A549 (cell line): ENCODE results near the gene IFFO2. TPM values are rescaled to one million over a fixed set of nuclear protein-coding genes. Genes with fewer than 3 reads are reported as not detected.

Experiments
- ATAC-seq, 2 experiments: fragments of 200-7000 bp in 1 of 2; fragments of >200 bp in 1 of 2; cut with Nextera tagmentation in 1 of 2; cut with Tn5 transposase in 1 of 2; 3 replicates each; pipeline versions ENCODE4 v1.8.0 to v1.9.1; 2018 to 2020; ENCODE audit warnings: mild to moderate bottlenecking in 1 of 2, moderate library complexity in 1 of 2
- CTCF ChIA-PET: fragments of 300-600 bp; sonication (Branson Sonifier 250); formaldehyde crosslinking; extraction: SDS; loops from one replicate; lab custom pipeline; 2021; ENCODE audit warnings: antibody characterized with exemption, inconsistent platforms; lab: Yijun Ruan, JAX
- POLR2A ChIA-PET: fragments of 350-600 bp; formaldehyde crosslinking; extraction: SDS; loops from one replicate; lab custom pipeline; 2021; ENCODE audit warnings: antibody characterized with exemption, inconsistent platforms; lab: Yijun Ruan, JAX
- DNase-seq, 2 experiments: peaks; one replicate each; pipeline versions ENCODE4 v3.0.0 to v3.0.0-alpha.2; 2011 to 2016; ENCODE audit warnings: low read depth in 1 of 2, low spot score in 1 of 2
- FAIRE-seq: peaks from 2 replicates; lab custom pipeline; 2011; peaks lifted over from hg19 to GRCh38; lab: Jason Lieb, UNC
- H3K27ac ChIP-seq, 2 experiments: fragments of >200 bp; sonication (Bioruptor Twin); formaldehyde crosslinking; 3 replicates each; pipeline ENCODE4 v1.5.1; 2016 to 2017
- H3K4me1 ChIP-seq: fragments of >200 bp; sonication (Bioruptor Twin); formaldehyde crosslinking; 3 replicates; pipeline ENCODE4 v1.6.1; 2016
- H3K4me2 ChIP-seq: fragments of >200 bp; sonication (Bioruptor Twin); formaldehyde crosslinking; 3 replicates; pipeline ENCODE4 v1.6.1; 2016
- H3K4me3 ChIP-seq: fragments of >200 bp; sonication (Bioruptor Twin); formaldehyde crosslinking; 3 replicates; pipeline ENCODE4 v1.5.1; 2016
- H3K9me3 ChIP-seq: fragments of >200 bp; sonication (Bioruptor Twin); formaldehyde crosslinking; 3 replicates; pipeline ENCODE4 v1.6.1; 2016
- ATOH8 ChIP-seq: fragments of 250-450 bp; sonication (Bioruptor Pico); IDR thresholded peaks from 2 replicates; pipeline ENCODE4 v1.5.0; 2020; ENCODE audit warnings: low read depth, mild to moderate bottlenecking, moderate library complexity
- BHLHE40 ChIP-seq: IDR thresholded peaks from 2 replicates; pipeline ENCODE4 v1.6.1; 2012; ENCODE audit warnings: low read depth, low read length, inconsistent platforms
- CHD4 ChIP-seq: fragments of 200-600 bp; sonication (generic); IDR thresholded peaks from 2 replicates; pipeline ENCODE4 v1.6.1; 2016; ENCODE audit warnings: antibody characterized with exemption, mild to moderate bottlenecking, borderline replicate concordance
- EHMT2 ChIP-seq: fragments of 200-600 bp; sonication (generic); IDR thresholded peaks from 2 replicates; pipeline ENCODE4 v1.6.1; 2016; ENCODE audit warnings: antibody characterized with exemption, low read depth, mild to moderate bottlenecking, moderate library complexity
- ELK1 ChIP-seq: fragments of 150-350 bp; IDR thresholded peaks from 2 replicates; pipeline ENCODE4 v1.6.1; 2014; ENCODE audit warnings: low read depth, mild to moderate bottlenecking, low read length
- ESRRA ChIP-seq: fragments of 150-350 bp; IDR thresholded peaks from 2 replicates; pipeline ENCODE4 v1.6.1; 2014; ENCODE audit warnings: mild to moderate bottlenecking, low read length, borderline replicate concordance
- FOSB ChIP-seq: fragments of 250-450 bp; sonication (Bioruptor Pico); IDR thresholded peaks from 2 replicates; pipeline ENCODE4 v1.5.0; 2020; ENCODE audit warnings: mild to moderate bottlenecking, moderate library complexity
- GATA3 ChIP-seq: IDR thresholded peaks from 2 replicates; pipeline ENCODE4 v1.6.1; 2012; ENCODE audit warnings: borderline replicate concordance
- HEYL ChIP-seq: fragments of 250-450 bp; sonication (Bioruptor Pico); IDR thresholded peaks from 2 replicates; pipeline ENCODE4 v1.8.0; 2021; ENCODE audit warnings: mild to moderate bottlenecking, moderate library complexity
- JUN ChIP-seq, 2 experiments: fragments of >200 bp; sonication (Bioruptor Twin); formaldehyde crosslinking; IDR thresholded peaks; 2 replicates in 1 of 2; 3 replicates in 1 of 2; pipeline ENCODE4 v1.6.1; 2016 to 2017
- KDM1A ChIP-seq: fragments of 200-600 bp; sonication (generic); IDR thresholded peaks from 2 replicates; pipeline ENCODE4 v1.6.1; 2016; ENCODE audit warnings: low read depth, mild to moderate bottlenecking
- MAFK ChIP-seq: fragments of 450-650 bp; IDR thresholded peaks from 2 replicates; pipeline ENCODE4 v1.6.1; 2014; ENCODE audit not compliant: partially characterized antibody
- NFE2L2 ChIP-seq: fragments of 150-350 bp; conservative IDR thresholded peaks from 2 replicates; pipeline ENCODE4 v1.6.1; 2014; ENCODE audit warnings: low read length
- NPAS2 ChIP-seq: fragments of 250-450 bp; sonication (Bioruptor Pico); IDR thresholded peaks from 2 replicates; pipeline ENCODE4 v1.8.0; 2022; ENCODE audit warnings: mild to moderate bottlenecking, moderate library complexity, borderline replicate concordance
- NR3C1 ChIP-seq: fragments of >200 bp; sonication (Bioruptor Twin); formaldehyde crosslinking; IDR thresholded peaks from 3 replicates; pipeline ENCODE4 v1.6.1; 2017
- POLR2A ChIP-seq: IDR thresholded peaks from 2 replicates; pipeline ENCODE4 v1.6.1; 2012; ENCODE audit warnings: mild to moderate bottlenecking, low read length
- RAD21 ChIP-seq, 2 experiments: fragments of >200 bp in 1 of 2; sonication (Bioruptor Twin) in 1 of 2; formaldehyde crosslinking in 1 of 2; IDR thresholded peaks in 1 of 2; conservative IDR thresholded peaks in 1 of 2; 2 replicates in 1 of 2; 3 replicates in 1 of 2; pipeline ENCODE4 v1.6.1; 2012 to 2018; ENCODE audit warnings: inconsistent platforms in 1 of 2
- RCOR1 ChIP-seq: fragments of 150-350 bp; IDR thresholded peaks from 2 replicates; pipeline ENCODE4 v1.6.1; 2014; ENCODE audit warnings: antibody characterized with exemption, low read length, low read depth
- RFX5 ChIP-seq: fragments of 450-650 bp; IDR thresholded peaks from 2 replicates; pipeline ENCODE4 v1.7.1; 2014; ENCODE audit warnings: antibody characterized with exemption, mild to moderate bottlenecking, moderate library complexity
- RNF2 ChIP-seq: fragments of 200-600 bp; sonication (generic); IDR thresholded peaks from 2 replicates; pipeline ENCODE4 v1.6.1; 2016; ENCODE audit warnings: low read depth, mild to moderate bottlenecking, antibody characterized with exemption, moderate library complexity, borderline replicate concordance
- TP53 ChIP-seq: fragments of 250-450 bp; sonication (Bioruptor Pico); IDR thresholded peaks from 2 replicates; pipeline ENCODE4 v1.5.0; 2021; ENCODE audit warnings: mild to moderate bottlenecking, moderate library complexity
- ZFP36 ChIP-seq: fragments of 450-650 bp; IDR thresholded peaks from 2 replicates; pipeline ENCODE4 v1.6.1; 2014; ENCODE audit warnings: borderline replicate concordance; ENCODE audit not compliant: partially characterized antibody
- WGBS: methylation state at CpG from one replicate; pipeline ENCODE4 v1.1.6; 2017; ENCODE audit errors: missing lambda C conversion rate; 5-methylcytosine and 5-hydroxymethylcytosine counted together
- polyA plus RNA-seq, 4 experiments: library from polyadenylated mRNA; depleted of rRNA in 3 of 4; stranded (reverse); fragments of >200 nt; fragmentation: RNase III in 1 of 4; extraction: RNeasy Plus Mini Kit Qiagen cat#74134 plus additional on column Dnase treatment in 1 of 4; gene quantifications; 2 replicates in 3 of 4; 3 replicates in 1 of 4; pipeline ENCODE4 v1.2.3, GENCODE V29; 2011 to 2017
- TF ChIP-seq, protein P1 (sequence below): IDR thresholded peaks from 2 replicates; pipeline ENCODE4 v1.6.1; 2012
- TF ChIP-seq, protein P2 (sequence below): IDR thresholded peaks from 2 replicates; pipeline ENCODE4 v1.6.1; 2012
- TF ChIP-seq, protein P3 (sequence below): fragments of 200-600 bp; sonication (generic); IDR thresholded peaks from 2 replicates; pipeline ENCODE4 v1.6.1; 2016; ENCODE audit warnings: antibody characterized with exemption, mild to moderate bottlenecking, moderate library complexity

The IFFO2 gene
- polyA plus RNA-seq, 2 of the 4 experiments (the other 2 are of a cell fraction), result 24.3 to 53.9 TPM

GRCh38 chr1:18951818-18952391 is 4.6 kb downstream of the IFFO2 start:
- DNase-seq (no peak), ATAC-seq (no peak), FAIRE-seq (no peak)
- Histone ChIP-seq H3K27ac (peak overlapping the region; percentile 85 to 91; a peak in 5 of 6 replicates), H3K4me2 (peak overlapping the region; percentile 93)
- POLR2A ChIA-PET, result no interaction called here
- peak; percentile 84 for TF ChIP-seq ZFP36
- no peak for TF ChIP-seq HEYL (CRISPR knock-in tag)
- no peak for TF ChIP-seq CHD4
- no peak for TF ChIP-seq NR3C1
- TF ChIP-seq KDM1A, result peak; percentile 80; the same call in 1 of the 2 replicates
- no peak for TF ChIP-seq NFE2L2
- TF ChIP-seq, protein P1, sequence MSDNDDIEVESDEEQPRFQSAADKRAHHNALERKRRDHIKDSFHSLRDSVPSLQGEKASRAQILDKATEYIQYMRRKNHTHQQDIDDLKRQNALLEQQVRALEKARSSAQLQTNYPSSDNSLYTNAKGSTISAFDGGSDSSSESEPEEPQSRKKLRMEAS, result no peak
- TF ChIP-seq, all 56 proteins: peak for 2
- 66% methylated on average over 8 of the region's 8 CpGs for WGBS
- no peaks in the 10 kb centered on the region for H3K9me3 ChIP-seq
- peaks cover 75% of the 10 kb centered on the region for H3K4me1 ChIP-seq
- CTCF ChIA-PET, result interaction anchor here (1.3 kb wide), 2 partner anchors 22 to 25 kb away, joined by 3 to 4 read pairs; no protein-coding TSS in a partner anchor
- no peak overlapping the region for H3K4me3 ChIP-seq

GRCh38 chr1:18951416-18951815 is 5.1 kb downstream of the IFFO2 start:
- TF ChIP-seq BHLHE40, result no peak
- TF ChIP-seq RFX5, result no peak
- TF ChIP-seq RAD21 (conservative IDR thresholded peaks at IDR 0.05 in 1 of 2, IDR thresholded peaks at IDR 0.05 in 1 of 2), result no peak
- TF ChIP-seq RCOR1, result no peak
- TF ChIP-seq ATOH8 (CRISPR knock-in tag), result no peak
- no peak for TF ChIP-seq GATA3
- no peak for TF ChIP-seq ESRRA
- no peak for TF ChIP-seq POLR2A
- TF ChIP-seq RNF2, result no peak
- TF ChIP-seq, all 56 proteins: peak for 0
- 84% methylated on average over 7 of the region's 9 CpGs for WGBS
- H3K4me3 ChIP-seq, result 0 out of 3 replicates have a peak overlapping the region, but pooled peaks have one; percentile 32
- no peaks in the 10 kb centered on the region for H3K9me3 ChIP-seq
- H3K4me2 ChIP-seq, result peak overlapping the region; percentile 93
- CTCF ChIA-PET, result interaction anchor here (1.3 to 1.8 kb wide), 2 partner anchors 22 to 151 kb away, joined by 3 to 4 read pairs; no protein-coding TSS in a partner anchor
- POLR2A ChIA-PET, result no interaction called here
- no peak for FAIRE-seq
- ATAC-seq, result no peak
- peaks cover 79% of the 10 kb centered on the region for H3K4me1 ChIP-seq
- H3K27ac ChIP-seq, result peak overlapping the region; percentile 85 to 91
- DNase-seq, result no peak

DNA sequence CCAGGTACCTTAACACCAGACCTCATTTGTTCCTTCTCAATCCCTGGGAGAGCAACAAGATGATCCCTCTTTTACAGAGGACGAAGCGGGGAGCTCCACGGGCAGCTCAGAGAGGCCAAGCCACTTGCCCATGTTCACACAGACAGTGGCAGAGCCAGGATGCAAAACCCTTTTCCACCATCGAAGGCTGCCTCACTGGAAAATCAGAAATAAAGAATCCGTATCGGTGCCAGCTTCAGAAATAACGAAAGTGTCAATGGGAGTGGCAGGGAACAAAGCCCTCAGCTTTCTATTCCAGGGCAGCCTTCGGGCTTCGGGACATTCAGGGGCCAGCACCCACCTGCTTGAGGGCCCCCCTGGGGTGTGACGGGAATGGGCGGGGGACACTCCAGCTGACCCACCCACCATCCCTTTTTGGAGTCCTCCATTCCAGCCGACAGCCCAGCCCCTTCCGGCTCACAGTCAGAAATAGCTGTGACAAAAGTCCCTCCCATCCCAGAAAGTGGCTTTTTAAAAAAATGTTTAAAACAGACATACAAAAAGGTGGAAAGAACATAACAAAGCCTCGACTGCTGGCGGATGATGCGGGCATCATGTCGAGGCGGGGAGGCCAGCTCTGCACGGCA is 6.0 kb downstream of the IFFO2 start:
- CTCF ChIA-PET, result interaction anchor here (0.7 to 1.8 kb wide), 10 partner anchors 14 to 152 kb away, joined by 3 to 8 read pairs (median 4); no protein-coding TSS in a partner anchor
- Histone ChIP-seq H3K9me3 (no peaks in the 10 kb centered on the region), H3K4me3 (peak overlapping the region; percentile 32), H3K4me2 (peak overlapping the region; percentile 93), H3K4me1 (peaks cover 86% of the 10 kb centered on the region), H3K27ac (peak overlapping the region; percentile 85 to 91)
- no peak for TF ChIP-seq RFX5
- TF ChIP-seq TP53 (CRISPR knock-in tag), result no peak
- no peak for TF ChIP-seq ELK1
- TF ChIP-seq, protein P2, sequence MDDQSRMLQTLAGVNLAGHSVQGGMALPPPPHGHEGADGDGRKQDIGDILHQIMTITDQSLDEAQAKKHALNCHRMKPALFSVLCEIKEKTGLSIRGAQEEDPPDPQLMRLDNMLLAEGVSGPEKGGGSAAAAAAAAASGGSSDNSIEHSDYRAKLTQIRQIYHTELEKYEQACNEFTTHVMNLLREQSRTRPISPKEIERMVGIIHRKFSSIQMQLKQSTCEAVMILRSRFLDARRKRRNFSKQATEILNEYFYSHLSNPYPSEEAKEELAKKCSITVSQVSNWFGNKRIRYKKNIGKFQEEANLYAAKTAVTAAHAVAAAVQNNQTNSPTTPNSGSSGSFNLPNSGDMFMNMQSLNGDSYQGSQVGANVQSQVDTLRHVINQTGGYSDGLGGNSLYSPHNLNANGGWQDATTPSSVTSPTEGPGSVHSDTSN, result no peak
- TF ChIP-seq FOSB (CRISPR knock-in tag), result no peak
- no peak for TF ChIP-seq JUN (IDR thresholded peaks at IDR 0.05)
- no peak for TF ChIP-seq NPAS2 (CRISPR knock-in tag)
- no peak for TF ChIP-seq MAFK
- no peak for TF ChIP-seq EHMT2
- TF ChIP-seq, protein P3, sequence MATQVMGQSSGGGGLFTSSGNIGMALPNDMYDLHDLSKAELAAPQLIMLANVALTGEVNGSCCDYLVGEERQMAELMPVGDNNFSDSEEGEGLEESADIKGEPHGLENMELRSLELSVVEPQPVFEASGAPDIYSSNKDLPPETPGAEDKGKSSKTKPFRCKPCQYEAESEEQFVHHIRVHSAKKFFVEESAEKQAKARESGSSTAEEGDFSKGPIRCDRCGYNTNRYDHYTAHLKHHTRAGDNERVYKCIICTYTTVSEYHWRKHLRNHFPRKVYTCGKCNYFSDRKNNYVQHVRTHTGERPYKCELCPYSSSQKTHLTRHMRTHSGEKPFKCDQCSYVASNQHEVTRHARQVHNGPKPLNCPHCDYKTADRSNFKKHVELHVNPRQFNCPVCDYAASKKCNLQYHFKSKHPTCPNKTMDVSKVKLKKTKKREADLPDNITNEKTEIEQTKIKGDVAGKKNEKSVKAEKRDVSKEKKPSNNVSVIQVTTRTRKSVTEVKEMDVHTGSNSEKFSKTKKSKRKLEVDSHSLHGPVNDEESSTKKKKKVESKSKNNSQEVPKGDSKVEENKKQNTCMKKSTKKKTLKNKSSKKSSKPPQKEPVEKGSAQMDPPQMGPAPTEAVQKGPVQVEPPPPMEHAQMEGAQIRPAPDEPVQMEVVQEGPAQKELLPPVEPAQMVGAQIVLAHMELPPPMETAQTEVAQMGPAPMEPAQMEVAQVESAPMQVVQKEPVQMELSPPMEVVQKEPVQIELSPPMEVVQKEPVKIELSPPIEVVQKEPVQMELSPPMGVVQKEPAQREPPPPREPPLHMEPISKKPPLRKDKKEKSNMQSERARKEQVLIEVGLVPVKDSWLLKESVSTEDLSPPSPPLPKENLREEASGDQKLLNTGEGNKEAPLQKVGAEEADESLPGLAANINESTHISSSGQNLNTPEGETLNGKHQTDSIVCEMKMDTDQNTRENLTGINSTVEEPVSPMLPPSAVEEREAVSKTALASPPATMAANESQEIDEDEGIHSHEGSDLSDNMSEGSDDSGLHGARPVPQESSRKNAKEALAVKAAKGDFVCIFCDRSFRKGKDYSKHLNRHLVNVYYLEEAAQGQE, result no peak
- FAIRE-seq, result no peak
- POLR2A ChIA-PET, result no interaction called here
- DNase-seq, result no peak
- ATAC-seq, result no peak
- 67% methylated on average over 19 of the region's 19 CpGs for WGBS
